GM18502 (cell line): ENCODE results near the gene ACOXL.
"Not testable (repeated sequence)": the region's sequence is repeated elsewhere in the genome, so short reads cannot be mapped to it uniquely, and the experiment has no call there.

Source experiments
- ATAC-seq: cut with Tn5 transposase; IDR thresholded peaks from one replicate; pipeline ENCODE4 v1.9.1; 2021; ENCODE audit warnings: mild to moderate bottlenecking; ENCODE audit not compliant: unreplicated experiment, poor library complexity

The ACOXL gene

GRCh38 chr2:111071600-111072171, 339.3 kb downstream of the ACOXL start:
- ATAC-seq: no peak

DNA sequence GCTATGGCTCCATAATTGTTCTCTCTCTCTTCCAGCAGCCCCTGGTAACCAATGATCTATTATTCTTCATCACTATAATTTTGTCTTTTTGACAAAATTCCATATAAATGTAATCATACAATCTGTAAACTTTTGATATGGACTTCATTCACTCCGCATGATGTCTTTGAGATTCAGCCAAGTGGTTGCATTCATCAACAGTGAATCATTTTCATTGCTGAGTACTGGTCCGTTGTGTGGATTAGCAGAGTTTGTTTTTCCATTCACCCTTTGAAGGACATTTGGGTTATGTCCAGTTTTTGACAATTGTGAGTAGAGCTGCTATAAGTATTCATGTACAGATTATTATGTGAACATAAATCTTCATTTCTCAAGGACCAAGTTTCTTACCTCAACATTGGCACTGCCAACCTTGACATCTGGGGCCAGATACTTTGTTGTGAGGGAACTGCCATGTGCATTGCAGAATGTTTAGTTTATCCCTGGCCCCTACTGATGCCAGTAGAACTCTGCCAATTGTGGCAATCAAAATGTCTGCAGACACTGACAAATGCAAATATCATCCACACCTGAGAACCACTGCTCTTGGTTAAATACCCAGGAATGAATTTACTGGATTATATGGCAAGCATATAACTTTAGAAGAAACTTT, 340.0 kb downstream of the ACOXL start:
- ATAC-seq: no peak

DNA sequence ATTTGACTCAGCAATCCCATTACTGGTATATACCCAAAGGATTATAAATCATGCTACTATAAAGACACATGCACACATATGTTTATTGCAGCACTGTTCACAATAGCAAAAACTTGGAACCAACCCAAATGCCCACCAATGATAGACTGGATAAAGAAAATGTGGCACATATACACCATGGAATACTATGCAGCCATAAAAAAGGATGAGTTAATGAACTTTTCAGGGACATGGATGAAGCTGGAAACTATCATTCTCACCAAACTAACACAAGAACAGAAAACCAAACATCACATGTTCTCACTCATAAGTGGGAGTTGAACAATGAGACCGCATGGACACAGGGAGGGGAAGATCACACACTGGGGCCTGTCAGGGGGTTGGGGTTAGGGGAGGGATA, 350.3 kb downstream of the ACOXL start:
- ATAC-seq: not testable (repeated sequence)

DNA sequence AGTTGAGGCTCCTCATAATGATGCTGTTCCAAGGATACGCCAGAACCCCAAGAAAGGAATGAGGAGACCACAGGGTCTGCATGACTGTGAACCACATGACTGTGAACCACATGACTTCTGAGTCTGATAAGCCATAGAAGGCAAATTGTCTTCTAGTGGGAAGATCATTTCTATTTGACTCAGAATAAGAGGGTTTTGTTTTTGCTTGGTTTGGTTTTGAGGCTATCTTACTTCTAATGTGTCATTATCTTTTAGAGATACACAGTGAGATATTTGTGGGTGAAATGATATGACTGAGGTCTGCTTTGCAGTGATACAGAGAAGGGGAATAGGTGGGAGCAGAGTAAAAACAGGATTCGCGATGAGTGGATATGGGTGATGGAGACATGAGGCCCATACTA, 359.4 kb downstream of the ACOXL start:
- ATAC-seq: no peak

DNA sequence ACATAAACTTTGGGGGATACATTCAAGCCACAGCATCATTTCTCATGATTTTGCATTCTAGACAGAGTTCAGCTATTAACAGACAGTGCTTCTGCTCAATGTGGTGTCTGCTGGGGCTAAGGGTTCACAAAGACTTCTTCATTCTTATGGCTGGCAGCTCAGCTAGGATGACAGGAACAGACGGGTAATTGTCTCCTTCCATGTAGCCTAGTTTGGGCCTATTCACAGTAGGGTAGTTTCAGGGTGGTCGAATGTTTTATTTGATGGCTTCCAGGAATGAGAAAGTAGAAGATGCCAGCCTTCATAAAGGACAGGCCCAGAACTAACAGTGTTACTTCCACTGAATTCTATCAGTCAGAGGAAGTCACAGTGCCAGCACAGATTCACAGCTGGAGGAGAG, 362.3 kb downstream of the ACOXL start:
- ATAC-seq: no peak

GRCh38 chr2:111095434-111095833, 363.1 kb downstream of the ACOXL start:
- no peak for ATAC-seq

DNA sequence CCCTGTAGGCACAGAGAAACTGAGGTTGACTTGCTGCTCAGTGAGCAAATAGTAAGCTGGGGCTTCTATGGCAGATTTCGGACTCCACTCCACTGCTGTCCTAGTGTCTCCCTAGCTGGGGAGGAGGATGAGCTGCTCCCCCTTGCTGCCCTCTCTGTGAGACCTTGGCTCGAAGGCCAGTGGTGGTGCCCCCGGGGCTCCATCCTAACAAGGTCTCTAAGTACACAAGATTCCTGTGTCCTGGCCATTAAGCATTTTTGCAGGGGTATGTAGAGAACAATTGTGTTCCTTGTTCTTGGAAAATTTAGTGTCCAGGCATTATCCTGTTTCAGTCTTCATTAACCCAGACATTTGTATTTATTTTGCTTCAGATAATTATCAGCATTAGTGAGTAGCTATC, 367.0 kb downstream of the ACOXL start:
- ATAC-seq: no peak

GRCh38 chr2:111100087-111100764, 367.9 kb downstream of the ACOXL start:
- ATAC-seq: peak; percentile 32

- peak; percentile 81 for ATAC-seq
These were observed 368.4 kb downstream of the ACOXL start for GRCh38 chr2:111100765-111101162.

DNA sequence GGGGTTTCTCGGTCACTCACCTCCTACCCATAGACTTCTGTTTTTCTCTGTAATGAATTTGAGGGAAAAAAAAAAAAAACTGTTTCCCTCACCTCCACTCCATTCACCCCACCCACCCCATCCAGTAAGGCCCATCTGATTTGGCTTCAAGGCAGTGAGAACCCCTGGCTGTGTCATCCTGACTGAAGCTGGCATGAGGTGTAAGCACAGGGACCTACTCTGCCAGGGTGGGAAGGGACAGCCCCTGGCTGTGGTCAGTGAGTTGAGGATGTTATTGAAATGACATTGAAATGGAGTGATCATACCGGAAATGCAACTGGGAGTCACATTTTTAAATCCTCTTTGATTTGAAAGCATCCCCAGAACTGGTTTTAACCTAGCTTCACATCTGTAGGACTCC, 369.2 kb downstream of the ACOXL start:
- no peak for ATAC-seq

DNA sequence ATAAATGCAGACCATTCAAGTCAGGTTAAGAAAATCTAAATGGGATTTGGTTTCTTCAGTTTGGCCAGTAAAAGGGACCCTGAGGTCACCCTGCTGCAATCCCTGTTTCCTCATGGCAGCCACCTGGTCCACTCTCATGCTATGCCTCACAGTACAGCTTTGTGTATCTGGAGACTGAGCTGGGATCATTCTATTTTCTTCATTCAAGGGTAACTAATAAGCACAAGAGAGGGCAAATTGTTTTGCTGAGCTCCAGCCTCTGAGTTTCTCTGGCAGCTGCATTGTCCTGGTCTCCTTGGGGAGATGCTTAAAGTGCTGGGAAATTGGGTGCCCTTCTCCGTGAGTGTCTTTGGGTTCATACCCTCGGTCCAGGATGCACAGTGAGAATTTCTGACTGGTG, 369.8 kb downstream of the ACOXL start:
- no peak for ATAC-seq

DNA sequence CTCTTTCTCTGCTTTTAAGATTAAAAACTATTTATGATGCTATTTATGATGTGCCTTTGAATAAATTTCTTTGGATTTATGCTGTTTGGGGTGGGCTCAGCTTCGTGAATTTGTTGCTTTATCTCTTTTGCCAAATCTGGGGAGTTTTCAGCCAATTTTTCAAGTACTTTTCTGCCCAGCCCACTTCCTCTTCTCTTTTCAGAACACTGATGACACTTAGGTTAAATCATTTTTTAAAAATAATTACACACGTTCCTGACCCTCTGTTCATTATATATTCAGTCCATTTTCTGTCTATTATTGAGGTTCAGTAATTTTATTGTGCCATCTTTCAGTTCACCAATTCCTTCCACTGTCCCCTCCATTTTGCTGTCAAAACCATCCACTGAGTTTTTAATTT, 373.6 kb downstream of the ACOXL start:
- ATAC-seq: no peak

- ATAC-seq: no peak
These were observed 374.3 kb downstream of the ACOXL start for GRCh38 chr2:111106706-111107105.

DNA sequence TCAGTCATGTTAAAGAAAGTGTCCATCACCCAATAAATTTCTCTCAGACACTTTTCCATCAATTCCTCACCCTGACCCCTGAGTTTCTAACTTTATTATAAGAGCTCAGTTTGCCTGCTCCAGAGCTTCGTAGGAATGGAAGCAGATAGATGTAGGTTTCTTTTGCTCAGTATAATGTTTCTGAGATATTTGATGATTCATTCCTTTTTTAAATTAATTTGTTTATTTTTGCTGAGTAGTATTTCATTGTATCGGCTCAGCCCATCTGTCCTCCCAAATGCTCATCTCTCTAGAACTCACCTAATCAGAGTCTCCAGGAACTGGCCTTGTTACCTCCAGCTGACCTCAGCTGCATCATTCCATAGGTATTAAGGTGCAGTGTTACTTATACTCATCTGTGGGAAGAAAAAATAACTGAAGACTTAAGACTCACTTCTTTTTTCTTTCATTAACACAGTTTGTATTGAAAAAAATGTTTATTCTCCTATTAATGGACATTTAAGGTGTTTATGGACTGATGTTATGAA, 376.4 kb downstream of the ACOXL start:
- no peak for ATAC-seq

GRCh38 chr2:111111101-111111755, 378.9 kb downstream of the ACOXL start:
- no peak for ATAC-seq

DNA sequence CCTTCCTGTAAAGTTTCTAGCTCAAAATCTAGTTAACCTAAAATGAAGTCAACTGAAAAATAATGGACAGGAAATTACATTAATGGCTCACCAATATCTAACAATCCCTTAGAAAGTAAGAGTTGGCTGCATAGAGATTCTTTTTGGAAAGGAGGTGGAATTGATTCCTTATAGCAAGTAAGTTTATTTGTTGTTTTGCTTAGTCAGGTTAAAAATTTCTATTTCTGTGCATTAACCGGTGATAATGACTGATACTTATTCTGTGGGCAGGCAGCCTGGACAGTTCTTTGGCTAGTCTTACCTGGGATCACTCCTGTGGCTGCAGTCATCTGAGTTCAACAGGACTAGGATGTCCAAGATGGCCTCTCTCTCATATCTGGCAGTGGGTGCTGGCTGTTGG, 381.5 kb downstream of the ACOXL start:
- ATAC-seq: no peak

GRCh38 chr2:111116011-111116746, 383.8 kb downstream of the ACOXL start:
- ATAC-seq: peak; percentile 28

GRCh38 chr2:111116843-111117597, 384.6 kb downstream of the ACOXL start:
- ATAC-seq: no peak

DNA sequence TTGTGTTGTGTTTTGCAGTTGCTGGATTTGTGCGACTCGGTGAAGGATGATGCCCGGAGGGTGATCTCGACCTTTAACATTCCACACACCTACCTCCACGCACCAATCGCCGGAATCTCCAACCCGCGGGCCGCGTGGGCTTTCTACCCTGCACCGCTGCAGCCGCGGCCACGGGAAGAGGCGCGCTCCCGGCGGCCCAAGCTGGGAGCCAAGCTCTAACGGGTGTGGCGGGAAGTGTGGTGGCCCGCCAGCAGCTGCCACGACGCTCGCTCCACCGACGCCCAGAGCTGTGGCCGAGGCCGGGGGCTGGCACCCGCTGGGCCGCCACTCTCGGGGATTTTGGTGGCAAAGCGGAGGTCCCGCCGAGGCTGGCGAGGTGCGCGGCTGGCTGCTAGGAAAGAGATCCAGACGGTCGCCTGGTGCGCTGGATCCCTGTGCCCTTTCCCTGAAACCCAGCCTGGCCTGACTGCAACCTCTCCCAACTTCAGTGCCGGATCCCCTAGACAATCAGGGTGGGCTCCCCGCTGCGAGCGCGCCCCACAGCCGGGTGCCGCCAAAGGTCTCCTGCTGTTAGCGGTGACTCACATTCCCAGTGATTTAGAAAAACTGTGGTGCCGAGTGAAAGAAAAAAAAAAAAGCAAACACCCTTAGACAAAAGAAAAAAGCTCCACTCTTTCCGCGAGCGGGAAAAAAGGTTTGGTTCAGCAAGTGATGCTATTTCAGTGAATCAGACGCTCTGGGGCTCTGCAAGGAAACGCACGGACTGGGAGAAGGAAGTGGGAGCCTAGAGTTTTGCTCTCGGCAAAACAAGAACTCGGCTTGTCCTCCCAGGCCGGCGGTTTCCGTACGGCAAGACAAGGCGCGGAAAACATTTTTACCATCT, 385.5 kb downstream of the ACOXL start:
- ATAC-seq: no peak
